Fibroblast of peridontal ligament (primary cell): Measurements from ENCODE around the gene SMG6.
A peak's percentile ranks its signal among the peaks of the same experiment; 100 is the strongest.
"Not testable (repeated sequence)": the region's sequence is repeated elsewhere in the genome, so short reads cannot be mapped to it uniquely, and the experiment has no call there.

Source experiments
- DNase-seq: peaks from one replicate; pipeline ENCODE4 v3.0.0-alpha.2; 2010; ENCODE audit errors: extremely low read depth

Gene SMG6

DNA sequence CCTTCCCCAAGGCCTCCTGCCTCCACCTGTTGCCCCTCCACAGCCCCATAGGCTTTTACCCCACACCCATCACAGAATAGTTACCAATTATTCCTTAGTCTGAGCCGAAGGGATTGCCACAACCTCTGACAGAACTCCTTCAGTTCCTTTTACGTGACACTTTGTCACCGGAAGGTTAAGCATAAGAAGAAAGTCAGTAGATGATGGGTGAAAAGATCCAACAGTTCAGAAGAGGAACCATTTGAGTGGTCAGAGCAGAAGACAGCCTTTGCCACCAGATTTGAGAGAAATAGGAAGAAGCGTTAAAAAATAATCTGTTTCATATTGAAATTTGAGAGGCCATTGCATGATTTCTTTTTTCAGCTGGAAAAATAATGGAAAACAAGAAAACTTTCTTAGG lies 1.3 kb upstream of the SMG6 start:
- DNase-seq = no peak

DNA sequence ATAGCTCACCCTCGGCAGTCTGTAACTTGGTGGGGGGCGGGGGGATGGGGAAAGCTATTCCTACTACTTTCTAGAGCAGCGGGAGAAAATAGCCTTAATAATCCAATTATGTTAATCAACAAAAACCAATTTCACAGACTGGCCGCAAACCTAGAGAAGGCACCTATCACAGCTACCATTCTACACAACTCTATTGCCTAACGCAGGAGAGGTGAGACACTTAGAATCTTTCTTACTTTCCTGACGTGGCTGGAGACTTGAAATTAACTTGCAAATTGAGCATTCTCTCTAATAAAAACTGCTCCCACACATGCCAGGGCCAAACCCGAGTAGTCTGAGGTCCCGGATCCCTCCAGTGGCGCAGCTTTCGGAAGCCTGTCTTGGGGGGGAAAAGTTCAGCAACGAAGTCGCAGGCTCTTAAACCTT lies 794 bp downstream of the SMG6 start:
- DNase-seq = peak; percentile 24

DNA sequence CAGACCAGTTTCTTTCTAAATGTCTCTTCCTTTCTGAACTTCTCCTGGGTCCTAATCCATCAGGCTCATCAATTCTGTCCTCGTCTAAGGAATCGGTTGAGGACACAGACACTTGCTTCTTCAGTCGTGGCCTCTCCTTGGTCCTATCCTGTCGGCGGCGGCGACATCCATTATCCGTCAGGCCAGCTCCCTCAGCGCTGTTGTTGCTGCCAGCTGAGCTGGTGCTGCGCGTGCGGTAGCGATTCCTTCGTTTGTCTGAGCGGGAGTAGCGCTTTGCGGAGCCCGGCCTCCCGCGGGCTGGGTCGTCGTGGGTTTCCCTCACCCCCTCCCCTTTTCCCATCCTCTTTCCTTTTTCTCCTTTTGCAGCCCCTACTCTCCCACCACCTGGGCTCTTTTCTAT lies 3.8 kb downstream of the SMG6 start:
- DNase-seq = no peak

DNA sequence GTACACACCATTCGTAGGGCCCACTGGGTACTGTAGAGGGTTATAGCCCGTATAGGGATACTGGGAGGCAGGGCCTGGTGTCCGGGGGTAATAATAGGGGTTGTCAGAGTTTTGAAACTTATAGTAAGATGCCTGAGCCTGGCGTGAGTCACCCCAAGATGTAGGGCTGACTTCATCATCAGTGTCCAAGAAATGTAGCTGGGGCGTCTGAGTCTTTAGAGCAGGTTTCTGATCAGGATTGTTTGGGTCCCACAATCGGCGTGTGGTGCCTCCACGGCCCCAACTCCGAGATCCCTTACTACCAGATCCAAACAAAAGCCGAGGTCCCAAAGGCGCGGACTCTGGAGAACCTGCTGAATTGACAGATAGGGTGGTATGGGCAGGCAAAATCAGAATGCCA lies 4.4 kb downstream of the SMG6 start:
- DNase-seq = no peak

DNA sequence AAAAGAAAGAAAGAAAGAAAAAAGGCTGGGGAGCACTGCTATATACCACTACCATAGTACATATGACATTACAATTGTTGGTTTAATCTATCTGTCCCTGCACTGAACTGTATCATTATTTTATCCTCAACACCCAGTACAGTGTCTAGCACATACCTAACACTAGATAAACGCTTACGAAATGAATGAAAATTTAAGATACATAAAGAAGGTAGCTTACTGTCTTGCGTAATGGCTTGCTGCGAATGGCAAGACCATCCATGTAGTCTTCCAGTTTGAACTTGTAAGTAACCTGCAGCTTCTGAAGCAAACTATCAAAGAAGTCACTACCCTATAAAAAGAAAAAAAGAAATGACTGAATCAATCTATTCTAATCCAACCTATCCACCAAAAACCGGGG lies 6.6 kb downstream of the SMG6 start:
- DNase-seq = no peak

DNA sequence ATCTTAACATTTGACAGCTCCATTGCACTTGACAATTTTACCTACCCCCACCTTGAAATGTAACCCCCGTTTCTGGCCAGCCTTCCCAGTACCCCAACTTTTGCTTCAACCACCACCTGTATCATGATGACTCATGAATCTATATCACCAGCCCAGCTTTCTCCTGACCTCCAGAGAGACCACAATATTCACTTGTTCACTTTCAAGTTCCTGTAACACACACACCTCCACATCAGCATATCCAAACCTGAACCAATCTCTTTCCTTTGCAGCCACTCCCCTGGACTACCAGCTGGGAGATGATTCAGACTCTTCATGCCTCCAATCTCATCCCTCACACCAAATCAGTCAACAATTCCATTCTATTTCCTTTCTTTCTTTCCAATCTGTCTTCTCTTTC lies 8.0 kb downstream of the SMG6 start:
- DNase-seq = no peak

DNA sequence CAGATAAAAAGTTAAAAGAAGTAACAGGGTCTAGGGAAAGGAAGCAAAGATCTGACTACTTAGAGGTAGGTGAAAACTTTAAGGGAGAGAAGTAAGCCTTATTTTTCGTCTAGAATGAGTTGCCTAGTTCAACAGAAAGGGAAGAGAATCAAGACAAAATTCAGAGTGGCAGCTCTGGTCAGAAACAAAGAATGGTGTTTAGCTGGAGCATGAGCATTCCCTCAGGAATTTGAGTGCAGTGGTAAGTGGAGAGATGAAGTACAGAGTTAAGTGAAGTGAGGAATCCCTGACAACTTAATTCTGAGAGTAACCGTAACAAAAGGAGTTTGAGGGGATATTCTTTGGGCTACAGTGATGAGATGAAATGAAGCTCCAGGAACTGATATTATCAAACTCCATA lies 11.5 kb downstream of the SMG6 start:
- DNase-seq = peak; percentile 7

DNA sequence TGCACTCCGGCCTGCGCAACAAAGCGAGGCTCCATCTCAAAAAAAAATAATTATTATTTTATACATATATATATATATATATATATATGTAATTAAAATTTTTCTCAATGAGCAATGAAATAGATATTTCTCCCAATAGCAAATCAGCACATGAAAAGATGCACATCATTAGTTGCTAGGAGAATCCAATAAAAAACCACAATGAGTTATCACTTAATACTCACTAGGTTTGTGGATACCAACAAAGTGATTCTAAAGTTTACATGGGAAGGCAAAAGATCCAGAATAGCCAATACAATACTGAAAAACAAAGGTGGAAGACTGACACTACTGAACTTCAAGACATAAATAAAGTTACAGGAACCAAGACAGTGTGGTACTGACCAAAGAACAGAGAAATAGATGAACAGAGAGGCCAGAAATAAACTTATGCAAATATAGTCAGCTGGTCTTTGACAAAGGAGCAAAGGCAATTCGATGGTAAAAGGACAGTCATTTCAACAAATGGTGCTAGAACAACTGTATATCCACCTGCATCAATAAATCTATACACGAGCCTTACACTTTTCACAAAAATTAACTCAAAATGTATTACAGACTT lies 13.6 kb downstream of the SMG6 start:
- DNase-seq = peak; percentile 12

DNA sequence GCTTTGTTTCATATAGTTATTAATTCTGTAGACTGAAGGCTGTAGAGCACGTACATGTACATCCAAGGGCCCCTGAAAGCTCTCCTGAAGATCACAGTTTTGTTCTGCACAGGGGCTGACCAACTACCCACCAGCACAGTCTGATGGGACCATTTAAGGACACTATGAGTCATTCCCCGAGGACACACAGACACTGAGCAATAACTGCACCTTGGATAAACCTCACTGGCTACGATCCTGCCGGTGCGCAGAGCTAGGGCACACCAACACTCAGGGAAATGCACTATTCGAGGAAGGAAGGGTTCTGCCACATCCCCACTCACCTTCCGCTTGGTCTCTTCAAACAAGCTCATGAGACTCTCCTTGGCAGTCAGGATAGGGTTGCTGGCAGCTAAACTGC lies 20.3 kb downstream of the SMG6 start:
- DNase-seq = no peak

DNA sequence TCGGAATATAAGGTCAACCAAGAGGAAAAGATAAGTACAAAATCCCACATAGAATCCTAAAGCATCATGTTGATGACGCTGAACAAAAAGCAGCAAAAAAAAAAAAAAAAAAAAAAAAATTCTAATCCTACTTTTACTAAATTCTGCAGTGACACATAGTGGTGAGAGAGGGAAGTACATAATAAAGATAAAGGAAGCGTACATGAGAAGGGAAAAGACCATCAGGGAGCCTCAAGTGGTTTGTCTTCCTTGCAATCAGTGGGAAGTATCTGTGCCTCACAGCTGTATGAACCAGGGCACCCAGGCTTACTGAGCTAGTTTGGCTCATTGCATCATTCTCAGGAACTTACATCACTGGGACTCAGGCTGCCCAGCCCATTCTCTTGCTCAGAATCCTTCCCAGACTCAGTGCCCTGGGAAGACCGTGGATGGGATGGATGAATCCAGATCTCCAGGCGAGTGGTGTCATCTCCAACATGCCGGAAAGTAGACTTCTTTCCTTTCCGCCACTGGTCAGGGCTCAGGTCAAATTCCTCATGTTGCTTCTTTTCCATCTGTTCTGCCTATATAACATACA lies 21.2 kb downstream of the SMG6 start:
- DNase-seq = peak; percentile 95

DNA sequence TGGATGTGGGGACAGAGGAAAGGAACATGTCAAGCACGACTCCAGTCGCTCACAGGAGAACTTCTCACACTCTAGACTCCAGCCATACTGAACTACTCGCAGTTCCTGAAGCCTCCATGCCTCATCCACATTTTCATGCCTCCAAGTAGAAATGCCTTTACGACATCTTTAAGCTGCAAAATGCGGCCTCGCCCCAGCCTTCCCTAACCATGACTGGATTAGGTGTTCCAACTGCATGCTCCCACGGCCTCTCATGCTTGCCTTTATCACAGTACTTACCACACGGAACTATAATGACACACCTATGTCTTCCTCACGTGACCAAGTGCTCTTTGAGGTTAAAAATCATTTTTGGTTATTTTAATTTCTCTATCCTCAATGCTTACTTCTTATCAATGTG lies 23.9 kb downstream of the SMG6 start:
- no peak for DNase-seq

DNA sequence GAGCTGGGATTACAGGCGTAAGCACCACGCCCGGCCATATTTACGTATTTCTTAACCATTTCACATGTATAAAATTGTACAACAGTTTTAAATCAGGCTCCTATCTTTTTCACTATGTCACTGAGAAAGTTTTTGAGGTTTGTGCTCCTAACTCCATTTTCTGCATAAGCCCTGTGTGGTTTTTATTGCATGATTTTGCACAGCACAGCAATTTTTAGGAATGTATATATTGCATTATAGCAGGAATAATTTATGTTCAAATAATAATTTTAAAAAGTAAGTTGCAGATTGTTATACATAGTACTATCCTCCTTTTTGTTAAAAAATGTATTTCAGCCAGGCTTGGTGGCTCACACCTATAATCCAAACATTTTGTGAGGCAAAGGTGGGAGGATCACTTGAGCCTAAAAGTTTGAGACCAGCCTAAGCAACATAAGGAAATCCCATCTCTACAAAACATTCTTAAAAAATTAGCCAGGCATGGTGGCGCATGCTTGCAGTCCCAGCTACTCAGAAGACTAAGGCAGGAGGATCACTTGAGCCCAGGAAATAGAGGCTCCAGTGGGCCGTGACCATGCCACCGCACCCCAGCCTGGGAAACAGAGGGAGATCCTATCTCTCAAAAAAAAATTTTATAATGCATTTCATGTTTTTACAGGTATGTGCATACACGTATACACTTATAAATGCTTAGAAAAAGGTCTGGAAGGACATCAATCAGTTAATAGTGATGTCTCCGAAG lies 26.0 kb downstream of the SMG6 start:
- no peak for DNase-seq

DNA sequence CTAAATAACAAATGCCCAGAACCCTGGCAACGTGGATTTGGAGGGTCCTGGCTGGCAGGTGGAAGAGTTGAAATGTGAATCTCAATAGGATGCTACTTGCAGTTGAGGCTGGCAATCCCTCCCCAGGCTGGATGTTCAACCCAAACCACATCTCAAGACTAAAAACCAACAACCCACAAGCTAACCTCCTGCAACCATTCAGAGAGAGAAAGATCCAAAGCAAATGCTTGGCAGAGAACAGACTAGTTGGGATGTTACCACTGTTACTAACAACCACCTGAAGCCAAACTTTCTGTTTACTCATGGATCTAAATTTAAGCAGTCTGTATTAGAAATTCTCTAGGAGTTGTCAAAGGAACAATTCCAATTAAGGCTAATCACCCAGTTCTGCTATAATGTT lies 27.9 kb downstream of the SMG6 start:
- no peak for DNase-seq

DNA sequence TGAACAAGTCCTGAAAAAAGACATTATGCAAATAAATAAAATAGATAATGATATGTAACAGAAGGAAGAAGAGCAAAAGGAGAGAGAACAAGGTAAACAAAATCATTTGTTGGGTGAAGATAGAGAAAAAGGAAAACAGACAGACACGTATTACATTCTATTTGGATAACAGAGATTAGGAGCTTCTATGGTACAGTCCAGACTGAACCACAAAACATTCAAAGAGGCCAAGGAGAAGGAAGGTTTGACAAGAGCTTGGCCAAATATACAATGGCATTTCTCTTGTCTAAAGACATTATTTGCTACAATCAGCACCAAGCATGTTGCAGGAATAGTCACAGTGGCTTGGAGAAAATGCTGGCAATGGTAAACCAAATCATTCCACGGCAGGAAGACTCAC lies 29.2 kb downstream of the SMG6 start:
- DNase-seq = no peak

DNA sequence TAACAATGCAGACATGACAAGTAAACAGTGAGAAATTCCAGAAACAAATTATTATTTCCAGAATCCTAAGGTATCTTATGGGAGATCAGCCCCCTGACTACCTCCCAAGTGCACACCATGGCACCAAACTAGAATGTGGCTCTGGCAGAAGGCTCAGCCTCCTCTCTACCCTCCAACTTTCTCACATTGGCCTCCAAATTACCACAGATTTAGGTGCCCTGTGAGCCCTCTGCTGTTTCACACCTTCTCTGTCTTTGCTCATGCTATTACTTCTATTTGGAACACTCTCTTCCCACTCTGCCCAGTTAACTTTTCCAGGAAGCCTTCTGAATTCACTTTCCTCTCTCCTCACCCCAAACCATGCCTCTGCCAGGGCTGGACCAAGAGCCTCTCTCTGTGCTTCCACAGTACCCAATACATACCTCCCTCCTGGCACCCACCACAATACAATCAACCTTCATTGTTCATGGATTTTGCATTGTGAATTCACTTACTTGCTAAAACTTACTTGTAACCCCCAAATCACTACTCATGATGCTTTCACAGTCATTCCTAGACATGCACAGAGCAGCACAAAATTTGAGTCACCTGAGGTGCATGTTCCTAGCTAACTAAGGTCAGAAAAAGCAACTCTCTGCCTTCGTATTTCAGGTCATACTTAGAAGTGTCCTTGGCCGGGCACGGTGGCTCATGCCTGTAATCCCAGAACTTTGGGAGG lies 31.4 kb downstream of the SMG6 start:
- DNase-seq = no peak

DNA sequence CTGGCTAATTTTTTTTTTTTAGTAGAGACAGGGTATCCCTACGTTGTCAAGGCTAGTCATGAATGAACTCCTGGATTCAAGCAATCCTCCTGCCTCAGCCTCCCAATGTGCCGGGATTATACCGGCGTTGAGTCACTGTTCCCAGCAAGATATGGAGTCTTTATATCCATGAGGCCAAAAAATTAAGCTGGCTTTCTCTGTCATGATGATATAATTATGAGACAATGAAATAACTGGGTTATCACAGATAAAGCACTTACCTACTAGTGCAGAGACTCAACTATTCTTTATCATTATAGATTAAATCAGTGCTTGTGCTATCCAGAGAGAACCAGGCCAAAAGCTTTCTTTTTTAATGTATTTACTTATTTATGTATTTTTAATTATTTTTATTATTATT lies 36.2 kb downstream of the SMG6 start:
- DNase-seq = no peak

DNA sequence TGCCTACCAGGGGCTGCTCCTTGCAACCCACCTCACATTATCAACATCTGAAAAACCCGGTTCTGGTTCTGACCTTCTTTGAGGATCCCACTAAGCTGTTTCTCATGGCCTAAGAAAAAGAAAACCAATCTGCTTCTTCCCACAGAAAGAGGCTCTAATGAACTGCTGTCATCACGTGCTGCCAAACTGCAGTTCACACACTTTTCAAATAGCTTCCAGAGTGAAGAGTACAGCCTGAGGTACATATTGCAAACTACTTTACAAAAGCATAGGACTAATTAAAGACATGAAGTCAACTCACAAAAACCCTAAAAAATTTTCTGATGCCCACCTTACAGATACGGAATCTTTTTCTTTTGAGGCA lies 36.7 kb downstream of the SMG6 start:
- DNase-seq = no peak

DNA sequence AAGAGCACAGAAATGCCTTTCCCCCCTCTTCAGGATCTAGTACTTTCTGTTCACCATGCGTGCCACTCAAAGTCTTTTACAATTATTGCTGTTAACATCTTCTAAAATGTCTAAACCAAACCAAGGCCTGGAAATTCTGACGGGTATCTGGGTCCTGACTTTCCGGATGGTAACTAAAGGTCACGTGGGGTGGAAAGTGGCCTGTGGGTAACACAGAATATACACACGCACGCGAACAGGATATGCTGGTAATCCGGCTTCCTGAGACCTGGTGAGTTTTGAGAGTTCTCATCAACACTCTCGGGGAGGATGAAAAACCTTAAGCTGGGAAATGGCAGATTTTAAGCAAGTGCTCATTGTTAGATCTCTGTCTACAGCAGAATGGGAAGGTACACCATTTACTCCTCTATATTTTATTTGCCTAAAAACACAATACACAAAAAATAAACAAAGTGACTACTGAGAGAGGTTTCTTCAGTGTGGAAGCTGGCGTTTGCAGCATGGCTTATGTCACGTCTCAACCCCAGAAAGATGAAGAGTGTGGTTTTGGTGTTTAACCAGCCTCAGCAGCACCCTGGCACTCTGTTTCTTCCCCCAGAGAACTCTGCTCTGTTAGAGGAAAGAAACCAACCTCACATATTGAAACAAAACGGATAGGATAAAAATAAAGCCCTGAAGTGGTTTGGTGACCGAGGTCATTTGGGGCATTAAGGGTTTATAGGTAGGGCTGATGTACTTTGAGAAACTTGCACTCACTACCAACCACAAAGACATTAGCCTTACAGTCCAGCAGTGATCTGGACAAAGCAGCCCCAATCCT lies 37.3 kb downstream of the SMG6 start:
- DNase-seq = no peak

DNA sequence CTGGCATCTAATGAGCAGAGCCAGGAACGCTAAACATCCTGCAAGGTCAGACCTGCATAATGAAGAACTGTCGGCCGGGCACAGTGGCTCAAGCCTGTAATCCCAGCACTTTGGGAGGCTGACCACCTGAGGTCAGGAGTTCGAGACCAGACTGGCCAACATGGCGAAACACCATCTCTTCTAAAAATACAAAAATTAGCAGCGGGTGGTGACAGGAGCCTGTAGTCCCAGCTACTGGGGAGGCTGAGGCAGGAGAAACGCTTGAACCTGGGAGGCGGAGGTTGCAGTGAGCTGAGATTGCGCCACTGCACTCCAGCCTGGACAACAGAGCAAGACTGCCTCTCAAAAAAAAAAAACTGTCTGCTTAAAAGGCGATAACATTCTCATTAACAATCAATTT lies 38.4 kb downstream of the SMG6 start:
- DNase-seq = not testable (repeated sequence)

DNA sequence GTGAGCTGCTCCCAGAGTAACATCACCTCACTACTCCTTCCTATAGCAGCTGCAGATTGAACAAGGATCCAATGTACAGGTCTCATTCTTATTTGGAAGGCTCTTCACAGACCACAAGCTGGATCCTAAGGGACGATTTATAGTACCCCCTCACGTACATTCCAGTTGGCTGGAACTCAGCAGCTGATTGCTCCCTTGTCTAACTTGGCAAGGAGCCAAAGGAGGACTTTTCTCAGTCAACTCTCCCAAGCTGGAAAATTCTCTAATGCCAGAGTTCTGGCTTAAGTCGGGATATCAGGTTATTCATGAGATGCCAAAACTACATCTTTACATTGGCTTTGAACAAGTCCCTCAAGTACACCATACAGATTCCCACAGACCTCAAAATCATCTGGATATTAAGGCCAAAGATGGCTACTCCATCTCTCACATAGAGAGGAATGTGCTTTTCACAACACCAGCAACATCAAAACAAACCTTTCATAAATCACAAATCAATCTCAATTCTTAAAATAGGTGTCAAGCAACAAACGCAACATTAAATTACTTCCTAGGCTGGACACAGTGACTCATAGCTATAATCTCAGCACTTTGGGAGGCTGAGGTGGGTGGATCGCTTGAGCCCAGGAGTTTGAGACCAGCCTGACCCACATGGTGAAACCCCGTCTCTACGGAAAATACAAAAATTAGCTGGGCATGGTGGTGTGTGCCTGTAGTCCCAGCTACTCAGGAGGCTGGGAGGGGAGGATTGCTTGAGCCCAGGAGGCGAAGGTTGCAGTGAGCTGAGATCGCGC lies 39.3 kb downstream of the SMG6 start:
- DNase-seq = peak; percentile 58
